Spleen (tissue), 11 donors: Measurements from ENCODE around the gene OTX2. TPM values are rescaled to one million over a fixed set of nuclear protein-coding genes. Genes with fewer than 3 reads are reported as not detected.

Experiments
- DNase-seq: peaks from one replicate; pipeline ENCODE4 v3.0.0-alpha.2; 2020
- H3K27ac ChIP-seq, 8 donors: fragments of 200-600 bp; sonication (generic) in 7 of 8; 1 replicate in 4 of 8; 2 replicates in 4 of 8; pipeline versions ENCODE4 v1.5.0 to v1.8.0; 2016 to 2021; ENCODE audit warnings: inconsistent platforms in 4 of 8, mild to moderate bottlenecking in 4 of 8, moderate library complexity in 1 of 8
- H3K27me3 ChIP-seq, 7 donors: fragments of 200-600 bp; sonication (generic) in 6 of 7; replicated peaks in 1 of 7; 1 replicate in 4 of 7; 2 replicates in 3 of 7; pipeline versions ENCODE4 v1.5.0 to v1.8.0; 2016 to 2021; ENCODE audit warnings: inconsistent platforms in 3 of 7, mild to moderate bottlenecking in 1 of 7
- H3K36me3 ChIP-seq, 6 donors: fragments of 200-600 bp; sonication (generic) in 5 of 6; 1 replicate in 4 of 6; 2 replicates in 2 of 6; pipeline versions ENCODE4 v1.5.0 to v1.8.0; 2016 to 2021; ENCODE audit warnings: inconsistent platforms in 2 of 6
- H3K4me1 ChIP-seq, 6 donors: fragments of 200-600 bp; sonication (generic) in 5 of 6; 1 replicate in 3 of 6; 2 replicates in 3 of 6; pipeline versions ENCODE4 v1.5.0 to v1.8.0; 2016 to 2021; ENCODE audit warnings: inconsistent platforms in 3 of 6
- H3K4me3 ChIP-seq, 8 donors: fragments of 200-600 bp; sonication (generic) in 7 of 8; 1 replicate in 4 of 8; 2 replicates in 4 of 8; pipeline versions ENCODE4 v1.5.0 to v1.8.0; 2016 to 2021; ENCODE audit warnings: inconsistent platforms in 4 of 8, mild to moderate bottlenecking in 4 of 8, moderate library complexity in 2 of 8
- H3K9me3 ChIP-seq, 8 donors: fragments of 200-600 bp; sonication (generic) in 7 of 8; 1 replicate in 4 of 8; 2 replicates in 4 of 8; pipeline versions ENCODE4 v1.5.0 to v1.8.0; 2016 to 2021; ENCODE audit warnings: inconsistent platforms in 4 of 8
- CTCF ChIP-seq, 11 experiments: fragments of 200-600 bp in 7 of 11; fragments of 450-650 bp in 4 of 11; sonication (generic) in 4 of 11; IDR thresholded peaks in 8 of 11; conservative IDR thresholded peaks in 3 of 11; 1 replicate in 7 of 11; 2 replicates in 4 of 11; pipeline versions ENCODE4 v1.4.0 to v1.8.0; 2016 to 2021; ENCODE audit warnings: antibody characterized with exemption in 11 of 11, inconsistent platforms in 4 of 11, mild to moderate bottlenecking in 1 of 11
- POLR2A ChIP-seq, 3 donors: fragments of 450-650 bp; IDR thresholded peaks; one replicate each; pipeline ENCODE4 v1.5.1; 2017; ENCODE audit warnings: antibody characterized with exemption in 3 of 3, mild to moderate bottlenecking in 1 of 3
- POLR2AphosphoS5 ChIP-seq, 3 donors: sonication (generic); formaldehyde crosslinking; IDR thresholded peaks; one replicate each; pipeline ENCODE4 v1.5.1; 2017; ENCODE audit warnings: antibody characterized with exemption in 3 of 3
- WGBS, 5 donors: extraction: QIAGEN DNeasy Blood & Tissue Kit in 3 of 5; methylation state at CpG; one replicate each; pipeline versions ENCODE4 v1.1.5 to v1.1.7; 2013 to 2018; 5-methylcytosine and 5-hydroxymethylcytosine counted together
- intact Hi-C: fragments of 100-400 bp; cut with DNase I; formaldehyde crosslinking; loops from one replicate; pipeline ENCODE4 v1.15.0; 2023; ENCODE audit warnings: low total_unique reads
- polyA plus RNA-seq, 3 donors: library from polyadenylated mRNA; stranded (reverse); fragments of 200-250 nt; gene quantifications; one replicate each; pipeline ENCODE4 v1.2.1, GENCODE V29; 2013
- total RNA-seq, 7 donors: library from RNA; depleted of rRNA in 3 of 7; stranded (reverse); fragments of >200 nt in 3 of 7; fragmentation: NEBNext Ultra II Directional in 4 of 7; extraction: Animal tissue kit (Norgen Biotek cat#: 25700) in 4 of 7; gene quantifications; one replicate each; pipeline versions ENCODE4 v1.1.0 to v1.2.1, GENCODE V29; 2016 to 2021
- donor health status: healthy with polysubstance abuse.
- donor health status: DM: no; HTN: no; CAD: no; lungs with moderate emphysema.
- donor health status: DM: no; HTN: no; CAD: no.
- donor health status: Bipolar disorder and iron deficiency.
- donor health status: healthy.
- donor health status: DM: no; HTN: no; CAD: no.
- donor health status: DM: yes; HTN: yes; CAD: no.

The OTX2 gene
- total and polyA plus RNA-seq, 10 donors: not detected

GRCh38 chr14:56794557-56795283 lies 15.6 kb downstream of the OTX2 start:
- peaks cover 16 to 82% (median 81%) of the 10 kb centered on the region in 7 donors for H3K27me3 ChIP-seq
- WGBS, 5 donors: 4 to 6% (median 6%) methylated on average over 21 to 56 of the region's 56 CpGs

GRCh38 chr14:56794088-56794556 lies 16.2 kb downstream of the OTX2 start:
- TF ChIP-seq POLR2AphosphoS5 (IDR thresholded peaks at IDR 0.05) (no peak), POLR2A (IDR thresholded peaks at IDR 0.05) (no peak), CTCF (IDR thresholded peaks at IDR 0.05 in 8 of 11, conservative IDR thresholded peaks at IDR 0.05 in 3 of 11) (no peak)
- peaks cover 16 to 77% (median 75%) of the 10 kb centered on the region in 7 donors for H3K27me3 ChIP-seq
- H3K4me1 ChIP-seq: peaks cover 0 to 36% (median 26%) of the 10 kb centered on the region in 6 donors
- intact Hi-C loops: no loop called here
- no peaks in the 10 kb centered on the region for H3K9me3 ChIP-seq
- peak overlapping the region in 2 of 8 donors; percentile 10 to 27 for H3K4me3 ChIP-seq
- no peak for DNase-seq
- 10 to 33% (median 13%) methylated on average over 18 to 33 of the region's 33 CpGs for WGBS, 5 donors
- H3K27ac ChIP-seq: no peak overlapping the region
- H3K36me3 ChIP-seq: no peaks in the 10 kb centered on the region

More at GRCh38 chr14:56794557-56795283, 15.6 kb downstream of the OTX2 start:
- Histone ChIP-seq H3K9me3 (no peaks in the 10 kb centered on the region), H3K4me3 (peak overlapping the region in 1 of 8 donors; percentile 27), H3K27ac (no peak overlapping the region), H3K4me1 (peaks cover 0 to 37% (median 26%) of the 10 kb centered on the region in 6 donors), H3K36me3 (no peaks in the 10 kb centered on the region)
- intact Hi-C loops: no loop called here
- TF ChIP-seq CTCF (IDR thresholded peaks at IDR 0.05 in 8 of 11, conservative IDR thresholded peaks at IDR 0.05 in 3 of 11) (no peak), POLR2A (IDR thresholded peaks at IDR 0.05) (no peak), POLR2AphosphoS5 (IDR thresholded peaks at IDR 0.05) (no peak)
- no peak for DNase-seq

- WGBS, 5 donors: 86 to 100% (median 96%) methylated on average over 1 of the region's 1 CpG
- intact Hi-C loops: no loop called here
- TF ChIP-seq CTCF (IDR thresholded peaks at IDR 0.05 in 8 of 11, conservative IDR thresholded peaks at IDR 0.05 in 3 of 11): no peak
- TF ChIP-seq POLR2AphosphoS5 (IDR thresholded peaks at IDR 0.05): no peak
- no peak for TF ChIP-seq POLR2A (IDR thresholded peaks at IDR 0.05)
- no peak overlapping the region for H3K4me3 ChIP-seq
- no peak for DNase-seq
- no peaks in the 10 kb centered on the region for H3K36me3 ChIP-seq
- peaks cover 0 to 9% (median 8%) of the 10 kb centered on the region in 6 donors for H3K4me1 ChIP-seq
- no peak overlapping the region for H3K27ac ChIP-seq
- H3K27me3 ChIP-seq: peaks cover under 1 to 49% (median 33%) of the 10 kb centered on the region in 7 donors
- no peaks in the 10 kb centered on the region for H3K9me3 ChIP-seq
Measured at GRCh38 chr14:56789955-56790354, 20.3 kb downstream of the OTX2 start.

GRCh38 chr14:56787530-56787929 lies 22.7 kb downstream of the OTX2 start:
- Histone ChIP-seq H3K27me3 (peaks cover 0 to 37% (median 9%) of the 10 kb centered on the region in 7 donors), H3K36me3 (no peaks in the 10 kb centered on the region), H3K27ac (no peak overlapping the region), H3K9me3 (no peaks in the 10 kb centered on the region), H3K4me3 (no peak overlapping the region), H3K4me1 (no peaks in the 10 kb centered on the region)
- intact Hi-C loops: no loop called here
- TF ChIP-seq POLR2A (IDR thresholded peaks at IDR 0.05): no peak
- no peak for TF ChIP-seq POLR2AphosphoS5 (IDR thresholded peaks at IDR 0.05)
- no peak for TF ChIP-seq CTCF (IDR thresholded peaks at IDR 0.05 in 8 of 11, conservative IDR thresholded peaks at IDR 0.05 in 3 of 11)
- no peak for DNase-seq
